ENCODE data around the gene CFAP119. TPM values are rescaled to one million over a fixed set of nuclear protein-coding genes. Genes with fewer than 3 reads are reported as not detected.

CFAP119 gene
- total RNA-seq, 4 donors from 2014 or later = 9.6 to 24.7 (median 15.5) TPM

DNA sequence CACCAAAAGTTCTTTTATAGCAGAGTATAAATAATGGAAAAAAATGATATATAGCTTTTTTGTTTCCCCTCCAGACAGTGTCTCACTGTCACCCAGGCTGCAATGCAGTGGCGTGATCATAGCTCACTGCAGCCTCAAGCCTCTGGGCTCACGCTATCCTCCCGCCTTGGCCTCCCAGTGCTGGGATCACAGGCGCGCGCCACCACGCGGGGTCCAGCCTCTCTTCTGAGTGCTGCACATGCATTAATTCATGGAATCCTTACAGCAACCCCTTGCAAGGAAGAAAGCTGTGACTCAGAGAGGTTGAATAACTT lies 43.2 kb upstream of the CFAP119 start:
- H3K36me3 ChIP-seq = no peaks in the 10 kb centered on the region
- H3K27ac ChIP-seq = peak overlapping the region in 1 of 3 donors; percentile 70
- H3K4me1 ChIP-seq = peaks cover 2 to 11% of the 10 kb centered on the region in 2 donors
- TF ChIP-seq POLR2A (IDR thresholded peaks at IDR 0.05) (no peak), CTCF (IDR thresholded peaks at IDR 0.05) (no peak)
- no peak for DNase-seq
- peak overlapping the region in 2 of 3 donors; percentile 39 to 59 for H3K4me3 ChIP-seq (replicated peaks in 1 of 3)
- H3K9me3 ChIP-seq = no peaks in the 10 kb centered on the region
- 39 to 40% methylated on average over 8 of the region's 8 CpGs for WGBS, 2 donors
- intact Hi-C loops (cut with DNase I) = no loop called here
- H3K27me3 ChIP-seq = no peaks in the 10 kb centered on the region

DNA sequence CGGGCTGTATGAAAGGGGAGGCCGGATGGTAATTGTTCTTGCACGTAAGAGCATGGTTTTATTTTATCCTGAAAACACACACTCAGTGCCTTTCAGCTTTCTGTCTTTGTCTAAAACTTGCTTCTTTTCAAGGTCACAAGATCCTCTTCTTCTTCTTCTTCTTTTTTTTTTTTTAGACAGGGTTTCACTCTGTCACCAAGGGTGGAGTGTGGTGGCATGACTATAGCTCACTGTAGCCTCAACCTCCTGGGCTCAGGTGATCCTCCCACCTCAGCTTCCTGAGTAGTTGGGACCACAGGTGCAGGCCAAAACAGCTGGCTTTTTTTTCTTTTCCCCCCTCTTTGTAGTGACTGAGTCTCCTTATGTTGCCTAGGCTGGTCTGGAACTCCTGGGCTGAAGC lies 41.1 kb upstream of the CFAP119 start:
- no peaks in the 10 kb centered on the region for H3K9me3 ChIP-seq
- peaks cover 2 to 11% of the 10 kb centered on the region in 2 donors for H3K4me1 ChIP-seq
- no peak overlapping the region for H3K4me3 ChIP-seq (replicated peaks in 1 of 3)
- no peaks in the 10 kb centered on the region for H3K36me3 ChIP-seq
- no peaks in the 10 kb centered on the region for H3K27me3 ChIP-seq
- DNase-seq = no peak
- intact Hi-C loops (cut with DNase I) = no loop called here
- H3K27ac ChIP-seq = no peak overlapping the region
- WGBS, 2 donors = 65 to 69% methylated on average over 3 of the region's 3 CpGs
- TF ChIP-seq CTCF (IDR thresholded peaks at IDR 0.05) (no peak), POLR2A (IDR thresholded peaks at IDR 0.05) (no peak)

DNA sequence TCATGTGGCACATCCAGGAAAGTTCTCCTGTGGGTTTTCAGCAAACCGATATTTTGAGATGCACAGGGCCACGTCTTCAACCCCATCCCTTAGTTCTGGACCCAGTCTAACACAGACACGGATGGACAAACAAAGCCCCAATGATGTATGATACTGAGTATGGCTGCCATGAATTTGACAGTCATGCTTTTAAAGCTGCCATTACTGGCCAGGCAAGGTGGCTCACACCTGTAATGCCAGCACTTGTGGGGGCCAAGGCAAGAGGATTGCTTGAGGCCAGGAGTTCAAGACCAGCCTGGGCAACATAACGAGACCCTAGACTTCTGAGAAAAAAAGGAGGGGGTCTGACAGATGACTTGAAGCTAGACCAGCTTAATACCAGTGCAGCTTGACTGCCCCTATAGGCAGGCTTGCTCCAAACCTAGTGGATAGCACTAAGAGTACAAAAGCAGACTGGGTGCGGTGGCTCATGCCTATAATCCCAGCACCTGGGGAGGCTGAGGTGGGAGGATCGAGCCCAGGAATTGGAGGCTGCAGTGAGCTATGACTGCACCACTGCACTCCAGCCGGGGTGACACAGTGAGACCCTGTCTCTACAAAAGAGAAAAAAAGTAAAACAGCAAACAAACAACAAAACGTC lies 35.9 kb upstream of the CFAP119 start:
- intact Hi-C loops (cut with DNase I) = no loop called here
- TF ChIP-seq POLR2A (IDR thresholded peaks at IDR 0.05) (no peak), CTCF (IDR thresholded peaks at IDR 0.05) (no peak)
- H3K4me1 ChIP-seq = no peaks in the 10 kb centered on the region
- WGBS, 2 donors = 80 to 81% methylated on average over 8 of the region's 8 CpGs
- H3K9me3 ChIP-seq = no peaks in the 10 kb centered on the region
- no peaks in the 10 kb centered on the region for H3K27me3 ChIP-seq
- no peak overlapping the region for H3K27ac ChIP-seq
- no peak for DNase-seq
- no peaks in the 10 kb centered on the region for H3K36me3 ChIP-seq
- H3K4me3 ChIP-seq (replicated peaks in 1 of 3) = no peak overlapping the region

- no peak overlapping the region for H3K27ac ChIP-seq
- DNase-seq = no peak
- no peak for TF ChIP-seq CTCF (IDR thresholded peaks at IDR 0.05)
- TF ChIP-seq POLR2A (IDR thresholded peaks at IDR 0.05) = no peak
- H3K4me3 ChIP-seq (replicated peaks in 1 of 3) = no peak overlapping the region
- WGBS, 2 donors = 90 to 91% methylated on average over 3 of the region's 3 CpGs
- H3K9me3 ChIP-seq = no peaks in the 10 kb centered on the region
- H3K4me1 ChIP-seq = no peaks in the 10 kb centered on the region
- H3K27me3 ChIP-seq = no peaks in the 10 kb centered on the region
- H3K36me3 ChIP-seq = no peaks in the 10 kb centered on the region
- intact Hi-C loops (cut with DNase I) = no loop called here
Measured at GRCh38 chr16:30794634-30795033, 32.8 kb upstream of the CFAP119 start.

DNA sequence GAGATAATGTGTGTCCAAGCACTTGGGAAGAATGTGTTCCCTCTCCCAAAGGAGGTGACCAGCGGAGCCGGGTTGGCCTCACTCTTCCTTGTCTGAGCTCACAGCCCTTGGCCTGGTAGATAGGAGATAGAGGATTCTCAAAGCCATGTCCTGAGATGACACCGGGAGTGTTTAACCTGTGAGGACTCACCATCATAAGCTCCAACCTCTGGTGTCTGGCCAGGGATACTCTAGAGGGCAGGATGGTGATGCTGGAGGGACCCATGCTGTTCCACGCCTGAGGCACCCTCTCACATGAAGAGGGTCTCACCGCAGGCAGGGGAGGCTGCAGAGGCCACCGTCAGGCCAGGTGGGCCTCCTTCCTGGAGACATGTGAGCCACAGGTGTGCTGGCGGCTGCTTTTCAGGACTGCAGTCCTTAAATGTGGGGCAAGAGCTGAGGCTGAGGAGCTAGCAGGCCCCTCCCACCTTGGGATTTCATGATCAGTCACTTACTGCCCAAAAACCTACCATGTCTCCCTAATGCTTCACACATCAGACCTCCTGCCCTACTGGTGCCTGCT lies 31.7 kb upstream of the CFAP119 start:
- Histone ChIP-seq H3K4me1 (no peaks in the 10 kb centered on the region), H3K36me3 (no peaks in the 10 kb centered on the region), H3K4me3 (replicated peaks in 1 of 3) (no peak overlapping the region), H3K9me3 (no peaks in the 10 kb centered on the region), H3K27me3 (no peaks in the 10 kb centered on the region), H3K27ac (no peak overlapping the region)
- intact Hi-C loops (cut with DNase I) = no loop called here
- DNase-seq = no peak
- TF ChIP-seq POLR2A (IDR thresholded peaks at IDR 0.05) (no peak), CTCF (IDR thresholded peaks at IDR 0.05) (no peak)
- WGBS, 2 donors = 81 to 90% methylated on average over 7 of the region's 7 CpGs

All from thyroid gland (tissue), 4 donors.